Left hindlimb (tissue), 1 donor: ENCODE data around the gene DHDH.

Experiments used
- DNase-seq: peaks from one replicate; pipeline ENCODE4 v3.0.0-alpha.2; 2018

Gene DHDH

DNA sequence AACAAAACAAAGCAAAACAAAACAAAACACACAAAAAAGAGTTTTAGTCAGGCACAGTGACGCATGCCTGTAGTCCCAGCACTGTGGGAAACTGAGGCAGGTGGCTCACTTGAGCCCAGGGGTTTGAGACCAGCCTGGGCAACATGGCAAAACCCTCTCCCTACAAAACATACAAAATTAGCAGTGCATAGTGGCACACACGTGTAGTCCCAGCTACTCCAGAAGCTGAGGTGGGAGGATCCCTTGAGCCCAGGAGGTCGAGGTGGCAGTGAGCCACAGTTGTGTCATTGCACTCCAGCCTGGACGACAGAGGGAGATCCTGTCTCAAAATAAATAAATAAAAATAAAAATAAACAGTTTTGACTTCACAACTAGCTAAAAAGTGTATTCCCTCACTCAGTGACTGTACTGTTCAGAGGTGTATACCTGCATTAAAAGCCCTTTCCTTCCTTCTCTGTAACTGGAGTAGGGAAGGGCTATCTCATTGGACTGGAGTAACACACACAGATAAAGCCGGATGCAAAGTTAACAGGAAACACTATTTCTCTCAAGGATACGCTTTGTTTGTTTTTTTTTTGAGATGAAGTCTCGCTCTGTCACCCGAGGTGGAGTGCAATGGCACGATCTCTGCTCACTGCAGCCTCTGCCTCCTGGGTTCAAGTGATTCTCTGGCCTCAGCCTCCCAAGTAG lies 17.5 kb downstream of the DHDH start:
- no peak for DNase-seq

DNA sequence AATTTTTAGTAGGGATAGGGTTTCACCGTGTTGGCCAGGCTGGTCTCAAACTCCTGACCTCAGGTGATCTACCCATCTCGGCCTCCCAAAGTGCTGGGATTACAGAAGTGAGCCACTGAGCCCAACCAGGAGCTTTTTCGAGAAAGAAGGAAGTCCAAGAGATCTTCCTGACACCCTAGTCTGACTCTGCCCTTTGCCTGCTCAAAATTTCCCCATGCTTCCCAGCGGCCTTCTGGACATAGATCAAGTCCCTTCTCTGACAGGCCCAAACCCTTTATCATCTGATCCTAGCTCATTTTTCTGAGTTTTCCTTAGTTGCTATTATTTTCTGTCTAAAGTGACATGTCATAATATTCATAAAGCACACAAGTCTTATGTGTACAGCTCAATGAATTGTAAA lies 19.6 kb downstream of the DHDH start:
- DNase-seq = no peak

DNA sequence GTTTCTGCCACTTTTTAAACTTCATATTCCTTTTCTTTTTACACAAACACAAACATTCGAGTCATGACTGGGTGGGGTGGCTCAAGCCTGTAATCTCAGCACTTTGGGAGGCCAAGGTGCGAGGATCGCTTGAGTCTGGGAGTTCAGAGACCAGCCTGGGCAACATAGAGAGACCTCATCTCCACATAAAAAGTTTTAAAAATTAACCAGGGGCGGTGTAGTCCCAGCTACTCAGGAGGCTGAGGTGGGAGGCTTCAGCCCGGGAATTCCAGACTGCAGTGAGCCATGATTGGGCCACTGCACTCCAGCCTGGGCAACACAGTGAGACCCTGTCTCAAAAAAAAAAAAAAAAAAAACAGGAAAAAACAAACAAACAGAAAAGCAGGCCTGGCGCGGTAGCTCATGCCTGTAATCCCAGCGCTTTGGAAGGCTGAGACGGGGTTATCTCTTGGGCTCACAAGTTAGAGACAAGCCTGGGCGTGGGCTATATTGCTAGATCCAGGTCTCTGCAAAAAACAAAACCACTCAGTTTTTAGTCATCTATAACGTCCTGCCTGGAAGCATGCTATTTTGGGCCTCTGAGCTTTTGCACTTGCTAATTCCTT lies 20.6 kb downstream of the DHDH start:
- DNase-seq = no peak

DNA sequence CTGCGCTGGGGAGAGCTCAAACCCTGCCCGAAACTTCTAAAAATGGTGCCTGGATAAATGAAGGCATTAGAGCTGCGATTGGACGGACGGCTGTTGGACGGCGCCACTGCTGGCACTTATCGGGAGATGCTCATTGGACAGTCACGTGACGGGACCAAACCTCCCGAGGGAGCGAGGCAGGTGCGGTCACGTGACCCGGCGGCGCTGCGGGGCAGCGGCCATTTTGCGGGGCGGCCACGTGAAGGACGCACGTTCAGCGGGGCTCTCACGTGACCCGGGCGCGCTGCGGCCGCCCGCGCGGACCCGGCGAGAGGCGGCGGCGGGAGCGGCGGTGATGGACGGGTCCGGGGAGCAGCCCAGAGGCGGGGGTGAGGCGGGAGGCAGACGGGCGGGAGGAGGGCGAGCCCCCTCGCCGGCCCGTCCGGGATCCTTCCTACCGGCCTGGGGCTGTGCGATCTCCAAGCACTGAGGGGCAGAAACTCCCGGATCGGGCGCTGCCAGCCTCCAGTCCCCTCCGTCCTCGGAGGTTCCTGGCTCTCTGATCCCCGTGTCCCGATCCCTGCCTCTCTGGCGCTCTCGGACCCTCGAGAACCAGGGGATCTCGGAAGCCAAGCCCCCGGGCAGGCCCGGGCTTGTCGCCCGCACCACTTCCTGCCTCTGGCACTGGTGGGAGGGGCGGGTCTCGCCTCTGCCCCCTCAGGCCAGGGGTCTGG lies 21.3 kb downstream of the DHDH start, which contains the start of gene BAX:
BAX (plus strand) TSS at position 281 of the 713 bp plus-strand sequence; CDS start at position 335, 54 bp downstream.
- peak; percentile 98 for DNase-seq

DNA sequence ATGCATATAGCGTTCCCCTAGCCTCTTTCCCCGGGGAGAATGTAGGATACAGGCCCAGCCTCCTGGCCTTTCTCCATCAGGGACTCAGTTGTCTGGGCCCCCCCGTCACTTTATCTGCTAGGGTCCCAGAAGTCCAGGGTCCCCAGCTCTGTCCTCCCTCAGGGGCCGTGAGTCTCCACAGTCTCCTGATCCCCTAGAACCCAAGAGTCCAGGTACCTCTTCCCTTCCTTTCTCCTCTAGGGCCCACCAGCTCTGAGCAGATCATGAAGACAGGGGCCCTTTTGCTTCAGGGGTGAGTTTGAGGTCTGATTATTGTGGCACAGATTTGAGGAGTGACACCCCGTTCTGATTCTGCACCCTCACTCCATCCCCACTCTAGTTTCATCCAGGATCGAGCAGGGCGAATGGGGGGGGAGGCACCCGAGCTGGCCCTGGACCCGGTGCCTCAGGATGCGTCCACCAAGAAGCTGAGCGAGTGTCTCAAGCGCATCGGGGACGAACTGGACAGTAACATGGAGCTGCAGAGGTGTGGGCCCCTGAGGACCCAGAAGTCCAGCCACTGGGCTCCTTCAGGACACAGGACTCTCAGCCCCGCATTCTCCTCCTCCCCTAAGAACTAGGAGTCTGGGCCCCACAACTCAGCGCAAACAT lies 21.9 kb downstream of the DHDH start:
- no peak for DNase-seq

GRCh38 chr19:48958006-48958405 lies 24.5 kb downstream of the DHDH start:
- no peak for DNase-seq

DNA sequence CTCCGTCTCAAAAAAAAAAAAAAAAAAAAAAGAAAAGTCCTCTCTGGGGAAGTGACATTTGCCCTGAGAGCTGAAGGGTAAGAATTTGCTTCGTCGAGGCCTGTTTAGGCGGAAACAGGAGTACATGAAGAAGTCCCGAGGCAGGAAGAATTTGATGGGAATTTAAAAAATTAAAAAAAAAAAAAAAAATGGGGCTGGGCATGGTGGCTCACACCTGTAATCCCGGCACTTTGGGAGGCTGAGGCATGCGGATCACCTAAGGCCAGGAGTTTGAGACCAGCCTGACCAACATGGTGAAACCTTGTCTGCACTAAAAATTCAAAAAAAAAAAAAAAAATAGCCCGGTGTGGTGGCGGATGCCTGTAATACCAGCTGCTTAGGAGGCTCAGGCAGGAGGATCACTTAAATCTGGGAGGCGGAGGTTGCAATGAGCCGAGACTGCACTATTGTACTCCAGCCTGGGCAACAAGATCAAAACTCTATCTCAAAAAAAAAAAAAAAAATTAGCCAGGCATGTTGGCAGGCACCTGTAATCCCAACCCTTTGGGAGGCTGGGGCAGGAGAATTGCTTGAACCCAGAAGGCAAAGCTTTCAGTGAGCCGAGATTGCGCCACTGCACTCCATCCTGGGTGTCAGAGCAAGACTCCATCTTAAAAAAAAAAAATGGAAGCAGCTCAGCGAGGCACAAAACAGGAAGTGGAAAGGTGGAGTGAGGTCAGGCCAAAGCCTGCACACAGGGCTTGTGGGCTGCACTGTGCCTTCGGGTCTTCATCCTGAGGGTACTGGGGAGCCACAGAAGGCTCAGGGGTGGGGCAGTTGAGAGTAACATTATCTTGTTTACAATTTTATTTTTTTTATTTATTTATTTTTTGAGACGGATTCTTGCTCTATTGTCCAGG lies 26.1 kb downstream of the DHDH start:
- no peak for DNase-seq

DNA sequence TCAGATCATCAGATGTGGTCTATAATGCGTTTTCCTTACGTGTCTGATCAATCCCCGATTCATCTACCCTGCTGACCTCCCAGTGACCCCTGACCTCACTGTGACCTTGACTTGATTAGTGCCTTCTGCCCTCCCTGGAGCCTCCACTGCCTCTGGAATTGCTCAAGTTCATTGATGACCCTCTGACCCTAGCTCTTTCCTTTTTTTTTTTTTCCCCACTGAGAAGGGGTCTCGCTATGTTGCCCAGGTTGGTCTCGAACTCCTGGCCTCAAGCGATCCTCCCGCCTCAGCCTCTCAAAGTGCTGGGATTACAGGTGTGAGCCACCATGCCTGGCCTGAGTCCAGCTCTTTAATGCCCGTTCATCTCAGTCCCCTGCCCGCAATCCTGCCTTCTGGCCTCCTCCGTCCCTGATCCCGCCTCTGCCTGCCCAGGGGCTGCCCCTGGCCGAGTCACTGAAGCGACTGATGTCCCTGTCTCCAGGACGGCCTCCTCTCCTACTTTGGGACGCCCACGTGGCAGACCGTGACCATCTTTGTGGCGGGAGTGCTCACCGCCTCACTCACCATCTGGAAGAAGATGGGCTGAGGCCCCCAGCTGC lies 27.7 kb downstream of the DHDH start:
- no peak for DNase-seq

DNA sequence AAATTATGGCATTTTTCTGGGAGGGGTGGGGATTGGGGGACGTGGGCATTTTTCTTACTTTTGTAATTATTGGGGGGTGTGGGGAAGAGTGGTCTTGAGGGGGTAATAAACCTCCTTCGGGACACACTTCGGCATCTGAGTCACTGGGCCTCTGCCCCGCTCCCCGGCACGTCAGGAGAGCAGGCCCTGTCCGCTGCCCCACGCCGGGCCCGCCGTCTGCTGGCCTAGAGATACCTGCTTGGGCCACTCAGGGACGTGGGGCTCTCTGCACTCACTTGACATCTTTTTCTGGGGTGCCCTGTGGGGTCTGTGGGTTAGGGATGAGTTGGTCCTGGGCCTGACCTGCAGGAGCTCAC lies 28.2 kb downstream of the DHDH start:
- DNase-seq = no peak

DNA sequence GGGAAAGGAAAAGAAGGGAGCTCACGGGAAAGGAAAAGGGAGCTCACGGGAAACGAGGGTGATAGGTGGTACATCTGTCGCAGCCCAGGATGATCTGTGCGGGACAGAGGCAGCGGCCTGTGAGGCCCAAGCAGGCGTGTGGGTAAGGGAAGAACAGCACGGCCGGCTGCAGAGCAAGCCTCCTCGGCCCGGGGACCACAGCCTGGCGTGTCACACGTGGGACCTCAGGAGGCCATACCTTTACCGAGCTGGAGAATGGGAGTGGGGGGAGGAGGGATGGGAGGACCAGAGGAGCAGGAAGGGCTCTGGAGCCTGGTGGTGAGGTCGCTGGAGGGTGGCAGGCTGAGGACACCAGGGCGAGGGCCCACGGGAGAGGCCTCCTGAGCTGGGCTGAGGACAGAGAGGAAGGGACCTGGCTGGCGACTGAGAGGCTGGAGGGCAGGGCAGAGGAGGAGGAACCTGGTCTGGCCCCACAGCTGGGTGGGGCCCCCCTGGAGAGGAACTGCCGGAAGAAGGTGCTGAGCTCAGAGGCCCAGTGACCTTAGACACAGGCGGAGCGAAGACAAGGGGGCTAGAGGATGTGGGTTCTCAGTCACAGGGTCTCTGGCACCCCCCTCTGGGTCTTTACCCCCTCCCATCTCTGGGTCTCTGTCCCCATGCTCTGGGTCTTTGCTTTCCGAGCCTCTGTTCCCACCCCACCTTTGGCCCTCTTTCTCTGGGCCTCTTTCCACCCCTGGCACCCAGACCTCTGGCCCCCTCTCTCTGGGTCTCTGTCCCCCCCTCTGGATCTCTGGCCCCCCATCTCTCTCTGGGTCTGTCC lies 28.7 kb downstream of the DHDH start:
- DNase-seq = no peak

- DNase-seq = no peak
Observed at GRCh38 chr19:48962849-48963165, 29.3 kb downstream of the DHDH start.

GRCh38 chr19:48963371-48964204 lies 30.1 kb downstream of the DHDH start:
- DNase-seq = peak; percentile 80

- DNase-seq = no peak
Observed at GRCh38 chr19:48964205-48965039, 30.9 kb downstream of the DHDH start.

DNA sequence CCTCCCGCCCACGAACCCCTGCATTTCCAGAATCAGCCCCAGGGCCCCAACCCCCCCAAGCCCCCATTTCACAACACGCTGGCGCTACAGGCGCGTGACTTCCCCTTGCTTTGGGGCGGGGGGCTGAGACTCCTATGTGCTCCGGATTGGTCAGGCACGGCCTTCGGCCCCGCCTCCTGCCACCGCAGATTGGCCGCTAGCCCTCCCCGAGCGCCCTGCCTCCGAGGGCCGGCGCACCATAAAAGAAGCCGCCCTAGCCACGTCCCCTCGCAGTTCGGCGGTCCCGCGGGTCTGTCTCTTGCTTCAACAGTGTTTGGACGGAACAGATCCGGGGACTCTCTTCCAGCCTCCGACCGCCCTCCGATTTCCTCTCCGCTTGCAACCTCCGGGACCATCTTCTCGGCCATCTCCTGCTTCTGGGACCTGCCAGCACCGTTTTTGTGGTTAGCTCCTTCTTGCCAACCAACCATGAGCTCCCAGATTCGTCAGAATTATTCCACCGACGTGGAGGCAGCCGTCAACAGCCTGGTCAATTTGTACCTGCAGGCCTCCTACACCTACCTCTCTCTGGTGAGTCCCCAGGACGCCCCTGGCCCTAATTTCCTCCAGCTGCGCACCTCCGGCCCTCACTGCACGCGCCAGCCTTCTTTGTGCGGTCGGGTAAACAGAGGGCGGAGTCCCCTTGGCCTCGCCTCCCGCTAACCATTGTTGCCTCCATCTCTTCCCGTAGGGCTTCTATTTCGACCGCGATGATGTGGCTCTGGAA lies 31.7 kb downstream of the DHDH start, which contains the start of gene FTL:
FTL (plus strand) TSS at position 270 of the 766 bp plus-strand sequence; CDS start at position 469, 199 bp downstream.
- peak; percentile 97 for DNase-seq

DNA sequence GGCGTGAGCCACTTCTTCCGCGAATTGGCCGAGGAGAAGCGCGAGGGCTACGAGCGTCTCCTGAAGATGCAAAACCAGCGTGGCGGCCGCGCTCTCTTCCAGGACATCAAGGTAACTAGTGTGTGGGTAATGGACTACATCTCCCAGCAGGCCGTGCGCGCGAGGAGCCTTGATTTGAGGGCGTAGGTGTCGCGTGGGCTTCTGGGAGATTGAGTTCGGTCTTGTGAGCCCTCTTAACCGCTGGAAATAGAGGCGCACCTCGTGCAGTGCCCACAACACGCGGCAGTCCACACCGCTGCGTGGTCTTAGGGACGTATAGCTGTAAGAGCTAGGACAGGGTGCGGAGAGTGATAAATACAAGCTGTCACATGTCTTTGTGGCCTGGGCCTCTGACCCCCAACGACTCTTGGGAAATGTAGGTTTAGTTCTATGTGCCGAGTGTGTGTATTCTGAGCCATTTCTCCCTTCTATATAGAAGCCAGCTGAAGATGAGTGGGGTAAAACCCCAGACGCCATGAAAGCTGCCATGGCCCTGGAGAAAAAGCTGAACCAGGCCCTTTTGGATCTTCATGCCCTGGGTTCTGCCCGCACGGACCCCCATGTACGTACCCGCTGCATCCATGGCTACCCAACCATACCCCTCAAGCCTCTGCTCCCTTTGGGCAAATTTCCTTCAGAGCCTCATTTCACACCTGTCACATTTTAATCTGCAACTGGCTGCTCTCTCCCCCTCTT lies 32.5 kb downstream of the DHDH start:
- peak; percentile 92 for DNase-seq

DNA sequence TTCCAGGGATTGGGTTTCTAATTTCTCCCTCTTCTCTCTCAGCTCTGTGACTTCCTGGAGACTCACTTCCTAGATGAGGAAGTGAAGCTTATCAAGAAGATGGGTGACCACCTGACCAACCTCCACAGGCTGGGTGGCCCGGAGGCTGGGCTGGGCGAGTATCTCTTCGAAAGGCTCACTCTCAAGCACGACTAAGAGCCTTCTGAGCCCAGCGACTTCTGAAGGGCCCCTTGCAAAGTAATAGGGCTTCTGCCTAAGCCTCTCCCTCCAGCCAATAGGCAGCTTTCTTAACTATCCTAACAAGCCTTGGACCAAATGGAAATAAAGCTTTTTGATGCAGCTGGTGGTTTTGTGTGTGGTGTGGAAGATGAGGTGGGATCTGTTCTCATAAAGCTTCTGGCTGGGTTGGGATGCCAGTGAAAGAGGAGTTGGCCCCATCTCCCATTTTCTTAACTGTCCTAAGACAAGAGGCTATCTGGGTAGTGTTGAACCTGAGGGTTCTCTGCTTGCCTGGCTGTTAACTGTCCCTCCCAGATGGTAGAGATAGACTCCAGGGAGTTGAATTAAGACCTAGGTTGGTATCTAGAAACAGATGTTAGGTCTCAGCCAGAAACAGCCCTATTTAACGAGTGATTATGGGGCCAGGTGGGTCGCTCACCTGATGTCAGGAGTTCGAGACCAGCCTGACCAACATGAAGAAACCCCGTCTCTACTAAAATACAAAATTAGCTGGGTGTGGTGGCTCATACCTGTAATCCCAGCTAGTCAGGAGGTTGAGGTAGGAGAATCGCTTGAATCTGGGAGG lies 33.2 kb downstream of the DHDH start:
- DNase-seq = no peak
